GM21367 (cell line): Measurements from ENCODE around the gene SGCE.

Experiments
- ATAC-seq: cut with Tn5 transposase; IDR thresholded peaks from one replicate; pipeline ENCODE4 v1.9.1; 2021; ENCODE audit not compliant: unreplicated experiment

The SGCE gene

GRCh38 chr7:94576316-94576715 is 79.6 kb downstream of the SGCE start:
- no peak for ATAC-seq

GRCh38 chr7:94575646-94576045 is 80.3 kb downstream of the SGCE start:
- no peak for ATAC-seq

- ATAC-seq = no peak
Observed at GRCh38 chr7:94571816-94572215, 84.1 kb downstream of the SGCE start.

GRCh38 chr7:94567396-94567795 is 88.5 kb downstream of the SGCE start:
- ATAC-seq = no peak

- no peak for ATAC-seq
Observed at GRCh38 chr7:94565247-94565894, 90.6 kb downstream of the SGCE start.

- ATAC-seq = no peak
Observed at GRCh38 chr7:94562525-94562924, 93.4 kb downstream of the SGCE start.

GRCh38 chr7:94561841-94562514 is 94.0 kb downstream of the SGCE start:
- ATAC-seq = no peak

- ATAC-seq = no peak
Observed at GRCh38 chr7:94559972-94560371, 96.0 kb downstream of the SGCE start.

- ATAC-seq = no peak
Observed at GRCh38 chr7:94557215-94557614, 98.7 kb downstream of the SGCE start.

- peak; percentile 85 for ATAC-seq
Observed at GRCh38 chr7:94556028-94556427, 99.9 kb downstream of the SGCE start.

GRCh38 chr7:94547126-94547525 is 108.8 kb downstream of the SGCE start:
- ATAC-seq = no peak

GRCh38 chr7:94540428-94540827 is 115.5 kb downstream of the SGCE start:
- no peak for ATAC-seq
